IPS DF 6.9 (cell line): ENCODE results near the gene USP36.

Source experiments
- DNase-seq: peaks from one replicate; pipeline ENCODE4 v3.0.0-alpha.2; 2013; ENCODE audit warnings: low read depth, low spot score
- H3K27ac ChIP-seq: one replicate; pipeline ENCODE4 v1.5.1; 2013; ENCODE audit warnings: low read length, control low read depth
- H3K27me3 ChIP-seq: 2 replicates; pipeline ENCODE4 v1.6.1; 2013; ENCODE audit warnings: mild to moderate bottlenecking, low read length; ENCODE audit not compliant: control insufficient read depth, insufficient read depth
- H3K36me3 ChIP-seq: 2 replicates; pipeline ENCODE4 v1.6.1; 2013; ENCODE audit warnings: low read length; ENCODE audit not compliant: control insufficient read depth, insufficient read depth
- H3K4me1 ChIP-seq: 2 replicates; pipeline ENCODE4 v1.6.1; 2013; ENCODE audit warnings: low read length; ENCODE audit not compliant: control insufficient read depth, insufficient read depth
- H3K4me3 ChIP-seq: 2 replicates; pipeline ENCODE4 v1.5.1; 2013; ENCODE audit warnings: mild to moderate bottlenecking, low read length
- H3K9me3 ChIP-seq: 2 replicates; pipeline ENCODE4 v1.6.1; 2013; ENCODE audit warnings: low read length, inconsistent platforms; ENCODE audit not compliant: control insufficient read depth, insufficient read depth
- WGBS: extraction: QIAGEN DNeasy Blood & Tissue Kit; methylation state at CpG from one replicate; pipeline ENCODE4 v1.1.7; 2013; ENCODE audit warnings: mixed read lengths, missing lambda C conversion rate; ENCODE audit not compliant: insufficient read length, insufficient coverage; 5-methylcytosine and 5-hydroxymethylcytosine counted together

Gene USP36

GRCh38 chr17:78854508-78854907 lies 13.9 kb upstream of the USP36 start:
- DNase-seq, result no peak
- no peak overlapping the region for H3K27ac ChIP-seq
- no peak overlapping the region for H3K4me3 ChIP-seq
- no CpG with 5 or more reads among the region's 9 CpGs for WGBS
- peaks cover 4% of the 10 kb centered on the region for H3K36me3 ChIP-seq
- H3K4me1 ChIP-seq, result no peaks in the 10 kb centered on the region
- no peaks in the 10 kb centered on the region for H3K9me3 ChIP-seq
- no peaks in the 10 kb centered on the region for H3K27me3 ChIP-seq

GRCh38 chr17:78853926-78854394 lies 13.3 kb upstream of the USP36 start:
- H3K27me3 ChIP-seq, result no peaks in the 10 kb centered on the region
- no peak for DNase-seq
- no peak overlapping the region for H3K27ac ChIP-seq
- no peak overlapping the region for H3K4me3 ChIP-seq
- H3K9me3 ChIP-seq, result no peaks in the 10 kb centered on the region
- no peaks in the 10 kb centered on the region for H3K4me1 ChIP-seq
- peaks cover 4% of the 10 kb centered on the region for H3K36me3 ChIP-seq
- no CpG with 5 or more reads among the region's 11 CpGs for WGBS

- Histone ChIP-seq H3K9me3 (no peaks in the 10 kb centered on the region), H3K4me3 (no peak overlapping the region), H3K27me3 (no peaks in the 10 kb centered on the region), H3K36me3 (peaks cover 4% of the 10 kb centered on the region), H3K27ac (no peak overlapping the region), H3K4me1 (no peaks in the 10 kb centered on the region)
- WGBS, result no CpG with 5 or more reads among the region's 16 CpGs
- no peak for DNase-seq
These were observed 12.1 kb upstream of the USP36 start for GRCh38 chr17:78852709-78853121.

- Histone ChIP-seq H3K27ac (no peak overlapping the region), H3K4me3 (no peak overlapping the region), H3K9me3 (no peaks in the 10 kb centered on the region), H3K27me3 (no peaks in the 10 kb centered on the region), H3K36me3 (no peaks in the 10 kb centered on the region), H3K4me1 (no peaks in the 10 kb centered on the region)
- WGBS, result no CpG with 5 or more reads among the region's 5 CpGs
- no peak for DNase-seq
These were observed 8.4 kb upstream of the USP36 start for GRCh38 chr17:78849026-78849425.

- DNase-seq, result no peak
- no peaks in the 10 kb centered on the region for H3K36me3 ChIP-seq
- no peak overlapping the region for H3K4me3 ChIP-seq
- H3K4me1 ChIP-seq, result no peaks in the 10 kb centered on the region
- H3K27ac ChIP-seq, result no peak overlapping the region
- no peaks in the 10 kb centered on the region for H3K27me3 ChIP-seq
- H3K9me3 ChIP-seq, result no peaks in the 10 kb centered on the region
- WGBS, result no CpG with 5 or more reads among the region's 3 CpGs
These were observed 6.4 kb upstream of the USP36 start for GRCh38 chr17:78847052-78847451.

- H3K27ac ChIP-seq, result no peak overlapping the region
- 100% methylated on average over 4 of the region's 9 CpGs for WGBS
- H3K4me3 ChIP-seq, result no peak overlapping the region
- no peaks in the 10 kb centered on the region for H3K9me3 ChIP-seq
- H3K27me3 ChIP-seq, result no peaks in the 10 kb centered on the region
- H3K36me3 ChIP-seq, result no peaks in the 10 kb centered on the region
- H3K4me1 ChIP-seq, result no peaks in the 10 kb centered on the region
- DNase-seq, result no peak
These were observed 3.8 kb upstream of the USP36 start for GRCh38 chr17:78844301-78845005.

- Histone ChIP-seq H3K27me3 (no peaks in the 10 kb centered on the region), H3K9me3 (no peaks in the 10 kb centered on the region), H3K4me1 (no peaks in the 10 kb centered on the region), H3K4me3 (no peak overlapping the region), H3K27ac (no peak overlapping the region), H3K36me3 (no peaks in the 10 kb centered on the region)
- peak; percentile 57 for DNase-seq
- WGBS, result no CpG with 5 or more reads among the region's 10 CpGs
These were observed 2.4 kb upstream of the USP36 start for GRCh38 chr17:78842881-78843565.

GRCh38 chr17:78840530-78840779 lies 159 bp downstream of the USP36 start:
- H3K27ac ChIP-seq, result no peak overlapping the region
- H3K36me3 ChIP-seq, result peaks cover 11% of the 10 kb centered on the region
- H3K4me1 ChIP-seq, result no peaks in the 10 kb centered on the region
- no peaks in the 10 kb centered on the region for H3K9me3 ChIP-seq
- no peaks in the 10 kb centered on the region for H3K27me3 ChIP-seq
- no peak for DNase-seq
- peak overlapping the region; percentile 84 for H3K4me3 ChIP-seq
- WGBS, result no CpG with 5 or more reads among the region's 35 CpGs

- no CpG with 5 or more reads among the region's 73 CpGs for WGBS
- DNase-seq, result no peak
- H3K9me3 ChIP-seq, result no peaks in the 10 kb centered on the region
These were observed 668 bp downstream of the USP36 start for GRCh38 chr17:78839762-78840529.

GRCh38 chr17:78839235-78839761 lies 1.3 kb downstream of the USP36 start:
- Histone ChIP-seq H3K27ac (no peak overlapping the region), H3K36me3 (peaks cover 21% of the 10 kb centered on the region), H3K9me3 (no peaks in the 10 kb centered on the region), H3K4me3 (peak overlapping the region; percentile 84; the same call in 1 of the 2 replicates), H3K27me3 (no peaks in the 10 kb centered on the region), H3K4me1 (no peaks in the 10 kb centered on the region)
- WGBS, result no CpG with 5 or more reads among the region's 11 CpGs
- DNase-seq, result no peak

More at GRCh38 chr17:78839762-78840529, 668 bp downstream of the USP36 start:
- Histone ChIP-seq H3K4me1 (no peaks in the 10 kb centered on the region), H3K27ac (no peak overlapping the region), H3K4me3 (peak overlapping the region; percentile 84), H3K36me3 (peaks cover 16% of the 10 kb centered on the region), H3K27me3 (no peaks in the 10 kb centered on the region)
